ENCODE measurements around the gene TCERG1L. TPM values are rescaled to one million over a fixed set of nuclear protein-coding genes. Genes with fewer than 3 reads are reported as not detected.

The TCERG1L gene
- total RNA-seq, 1 experiment from 2014 or later: 1.5 TPM

- DNase-seq (ENCODE audit: low spot score): no peak
- H3K36me3 Mint-ChIP-seq: peaks cover 70% of the 10 kb centered on the region
- no peaks in the 10 kb centered on the region for H3K4me1 Mint-ChIP-seq
- ATAC-seq: no peak
- ChIA-PET POLR2A (no interaction called here), CTCF (no interaction called here)
- H3K27me3 Mint-ChIP-seq (ENCODE audit: low read depth): peaks cover 13% of the 10 kb centered on the region
- H3K4me3 Mint-ChIP-seq: no peak overlapping the region
- H3K9me3 Mint-ChIP-seq: peaks cover 70% of the 10 kb centered on the region
- no peak for TF ChIP-seq AR (CRISPR knock-in tag; IDR thresholded peaks at IDR 0.05)
- H3K27ac Mint-ChIP-seq: no peak overlapping the region
Observed at GRCh38 chr10:131196176-131196885, 115.2 kb downstream of the TCERG1L start.

GRCh38 chr10:131195558-131196159 lies 115.9 kb downstream of the TCERG1L start:
- DNase-seq (ENCODE audit: low spot score): no peak
- TF ChIP-seq ZNF263 (CRISPR knock-in tag; IDR thresholded peaks at IDR 0.05; ENCODE audit: low read depth) (no peak), FOXK1 (CRISPR knock-in tag; IDR thresholded peaks at IDR 0.05) (no peak), ZNF121 (CRISPR knock-in tag; IDR thresholded peaks at IDR 0.05) (no peak), ZNF232 (CRISPR knock-in tag; IDR thresholded peaks at IDR 0.05) (no peak), ZNF219 (CRISPR knock-in tag; IDR thresholded peaks at IDR 0.05; ENCODE audit: borderline replicate concordance) (no peak), FOXJ3 (CRISPR knock-in tag; IDR thresholded peaks at IDR 0.05; ENCODE audit: borderline replicate concordance) (no peak), TEAD4 (CRISPR knock-in tag; IDR thresholded peaks at IDR 0.05) (no peak), ATF2 (CRISPR knock-in tag; IDR thresholded peaks at IDR 0.05; ENCODE audit: borderline replicate concordance, low read depth) (no peak), MYBL2 (CRISPR knock-in tag; IDR thresholded peaks at IDR 0.05) (no peak), NR2C2 (CRISPR knock-in tag; IDR thresholded peaks at IDR 0.05) (no peak)
- Mint-ChIP-seq H3K4me3 (no peak overlapping the region), H3K27ac (no peak overlapping the region), H3K27me3 (ENCODE audit: low read depth) (peaks cover 13% of the 10 kb centered on the region), H3K36me3 (peaks cover 70% of the 10 kb centered on the region), H3K9me3 (peaks cover 71% of the 10 kb centered on the region), H3K4me1 (no peaks in the 10 kb centered on the region)
- CTCF ChIA-PET: no interaction called here
- ATAC-seq: no peak
- POLR2A ChIA-PET: no interaction called here

- no peak for TF ChIP-seq ZNF281 (CRISPR knock-in tag; IDR thresholded peaks at IDR 0.05)
- TF ChIP-seq ZNF232 (CRISPR knock-in tag; IDR thresholded peaks at IDR 0.05): no peak
- no peak for TF ChIP-seq GABPB1 (CRISPR knock-in tag; IDR thresholded peaks at IDR 0.05)
- no peak for TF ChIP-seq RORB (CRISPR knock-in tag; IDR thresholded peaks at IDR 0.05)
- TF ChIP-seq ARID4B (CRISPR knock-in tag; IDR thresholded peaks at IDR 0.05; ENCODE audit: borderline replicate concordance): no peak
- Mint-ChIP-seq H3K27me3 (ENCODE audit: low read depth) (peaks cover 13% of the 10 kb centered on the region), H3K27ac (no peak overlapping the region), H3K36me3 (peaks cover 71% of the 10 kb centered on the region), H3K9me3 (peaks cover 72% of the 10 kb centered on the region), H3K4me3 (no peak overlapping the region), H3K4me1 (no peaks in the 10 kb centered on the region)
- ATAC-seq (no peak), DNase-seq (ENCODE audit: low spot score) (no peak)
- POLR2A ChIA-PET: no interaction called here
- CTCF ChIA-PET: no interaction called here
Observed at GRCh38 chr10:131195116-131195515, 116.4 kb downstream of the TCERG1L start.

All from WTC11 (cell line).